Ovary (tissue), 3 donors: Measurements from ENCODE around the gene DIPK1C.

Experiments
- CTCF ChIP-seq, 3 donors: fragments of 450-650 bp in 2 of 3; fragments of 200-600 bp in 1 of 3; IDR thresholded peaks; one replicate each; pipeline versions ENCODE4 v1.5.1 to v1.8.0; 2016 to 2022; ENCODE audit warnings: antibody characterized with exemption in 3 of 3, mild to moderate bottlenecking in 1 of 3
- POLR2A ChIP-seq: fragments of 450-650 bp; IDR thresholded peaks from one replicate; pipeline ENCODE4 v1.6.1; 2017; ENCODE audit warnings: antibody characterized with exemption, mild to moderate bottlenecking, moderate library complexity
- donor health status: DM: no; HTN: no; CAD: no.

GRCh38 chr18:74436158-74436769, 20.8 kb downstream of the DIPK1C start:
- TF ChIP-seq CTCF (IDR thresholded peaks at IDR 0.05) = no peak
- no peak for TF ChIP-seq POLR2A
